ENCODE data around the gene PHETA1. TPM values are rescaled to one million over a fixed set of nuclear protein-coding genes. Genes with fewer than 3 reads are reported as not detected.
A peak's percentile ranks its signal among the peaks of the same experiment; 100 is the strongest.

PHETA1 gene
- total RNA-seq, 1 experiment from 2014 or later = 2.3 TPM

- peak; percentile 58 for DNase-seq (ENCODE audit: low read depth)
Measured at GRCh38 chr12:111322336-111323250, 46.3 kb downstream of the PHETA1 start.

- DNase-seq (ENCODE audit: low read depth) = no peak
Measured at GRCh38 chr12:111321317-111321716, 47.6 kb downstream of the PHETA1 start.

- DNase-seq (ENCODE audit: low read depth) = no peak
Measured at GRCh38 chr12:111320258-111321050, 48.4 kb downstream of the PHETA1 start.

- no peak for DNase-seq (ENCODE audit: low read depth)
Measured at GRCh38 chr12:111319600-111320257, 49.2 kb downstream of the PHETA1 start.

GRCh38 chr12:111318450-111318849, 50.4 kb downstream of the PHETA1 start:
- DNase-seq (ENCODE audit: low read depth) = no peak

GRCh38 chr12:111316671-111317070, 52.2 kb downstream of the PHETA1 start:
- DNase-seq (ENCODE audit: low read depth) = no peak

- DNase-seq (ENCODE audit: low read depth) = no peak
Measured at GRCh38 chr12:111314953-111315539, 53.8 kb downstream of the PHETA1 start.

- peak; percentile 46 for DNase-seq (ENCODE audit: low read depth)
Measured at GRCh38 chr12:111313833-111314259, 55.0 kb downstream of the PHETA1 start.

GRCh38 chr12:111312708-111313107, 56.2 kb downstream of the PHETA1 start:
- DNase-seq (ENCODE audit: low read depth) = no peak

- no peak for DNase-seq (ENCODE audit: low read depth)
Measured at GRCh38 chr12:111312016-111312415, 56.9 kb downstream of the PHETA1 start.

- no peak for DNase-seq (ENCODE audit: low read depth)
Measured at GRCh38 chr12:111311011-111311410, 57.9 kb downstream of the PHETA1 start.

Other genes with a start within 250 kb of the PHETA1 start
- gene SH2B3, start 36.8 kb upstream of the PHETA1 start, total RNA-seq (2014; rRNA removed; shearing (Covaris generic)) = 99.7 and 105 TPM in 2 replicates
- gene ATXN2, start 230.2 kb upstream of the PHETA1 start, total RNA-seq (2014; rRNA removed; shearing (Covaris generic)) = 5.3 and 11.2 TPM in 2 replicates

Measured in RPMI7951 (cell line).